Panc1 (cell line): ENCODE results near the gene NEUROD1. TPM values are rescaled to one million over a fixed set of nuclear protein-coding genes. Genes with fewer than 3 reads are reported as not detected.

Source experiments
- ATAC-seq: fragments of 200-7000 bp; cut with Tn5 transposase; 2 replicates; pipeline ENCODE4 v1.9.1; 2020; ENCODE audit warnings: mild to moderate bottlenecking, moderate library complexity
- BruUV-seq: library from RNA; stranded (reverse); fragments of 400-500 nt; replicated peaks from 2 replicates; lab custom pipeline; 2021; lab: Mats Ljungman, UMichigan
- CTCF ChIA-PET: fragments of 300-600 bp; sonication (Branson Sonifier 250); formaldehyde crosslinking; loops from one replicate; lab custom pipeline; 2022; ENCODE audit warnings: antibody characterized with exemption; lab: Charles Lee
- POLR2A ChIA-PET: fragments of 300-600 bp; sonication (Branson Sonifier 250); formaldehyde crosslinking; loops from one replicate; lab custom pipeline; 2022; ENCODE audit warnings: antibody characterized with exemption; lab: Charles Lee
- DNase-seq: peaks from one replicate; pipeline ENCODE4 v3.0.0-alpha.2; 2010; ENCODE audit warnings: low read depth, low spot score
- H3K27ac ChIP-seq: 2 replicates; pipeline ENCODE4 v1.5.1; 2011; ENCODE audit warnings: mild to moderate bottlenecking, low read length, inconsistent platforms
- H3K27me3 ChIP-seq: fragments of 200-500 bp; sonication (Bioruptor generic); 2 replicates; pipeline ENCODE4 v1.6.0; 2014; ENCODE audit warnings: low read length, inconsistent platforms; ENCODE audit not compliant: control insufficient read depth, insufficient read depth
- H3K36me3 ChIP-seq: fragments of 200-500 bp; sonication (Bioruptor generic); 2 replicates; pipeline ENCODE4 v1.5.1; 2014; ENCODE audit warnings: inconsistent platforms, mild to moderate bottlenecking, low read length, moderate library complexity; ENCODE audit not compliant: control insufficient read depth, insufficient read depth
- H3K4me1 ChIP-seq: 2 replicates; pipeline ENCODE4 v1.5.1; 2011; ENCODE audit warnings: inconsistent platforms, mild to moderate bottlenecking, low read length, moderate library complexity; ENCODE audit not compliant: control insufficient read depth, insufficient read depth
- H3K4me3 ChIP-seq, 2 experiments: 2 replicates each; pipeline ENCODE4 v1.5.1; 2011 to 2012; ENCODE audit warnings: low read depth in 2 of 2, low read length in 2 of 2, mild to moderate bottlenecking in 2 of 2, inconsistent platforms in 1 of 2, moderate library complexity in 1 of 2
- H3K9me3 ChIP-seq: fragments of 200-500 bp; sonication (Bioruptor generic); 2 replicates; pipeline ENCODE4 v1.5.1; 2014; ENCODE audit warnings: low read depth, mild to moderate bottlenecking, inconsistent platforms, low read length, moderate library complexity; ENCODE audit not compliant: control insufficient read depth, insufficient read depth
- CTCF ChIP-seq: fragments of 450-650 bp; IDR thresholded peaks from 2 replicates; pipeline ENCODE4 v1.5.1; 2017; ENCODE audit warnings: mild to moderate bottlenecking
- POLR2AphosphoS5 ChIP-seq: IDR thresholded peaks from 2 replicates; pipeline ENCODE4 v1.6.1; 2012; ENCODE audit warnings: mild to moderate bottlenecking, low read depth, low read length, moderate library complexity
- REST ChIP-seq, 2 experiments: IDR thresholded peaks; 2 replicates each; pipeline ENCODE4 v1.6.1; 2011 to 2012; ENCODE audit warnings: low read depth in 2 of 2, control low read depth in 1 of 2, low read length in 1 of 2, mild to moderate bottlenecking in 1 of 2, moderate library complexity in 1 of 2; ENCODE audit not compliant: insufficient read depth in 1 of 2
- SIN3A ChIP-seq: IDR thresholded peaks from 2 replicates; pipeline ENCODE4 v1.6.1; 2012; ENCODE audit warnings: low read depth, mild to moderate bottlenecking, low read length, moderate library complexity, borderline replicate concordance; ENCODE audit not compliant: insufficient read depth
- TCF7L2 ChIP-seq: IDR thresholded peaks from 2 replicates; pipeline ENCODE4 v1.6.1; 2011; ENCODE audit warnings: mild to moderate bottlenecking, low read depth, low read length, inconsistent platforms
- in situ Hi-C: cut with HindIII; loops from 2 replicates; pipeline ENCODE4 v1.10.0; 2016; ENCODE audit warnings: low sequenced_read_pairs, low pct_unique_long_range_greater_than_20kb
- intact Hi-C: fragments of 100-400 bp; cut with micrococcal nuclease; formaldehyde crosslinking; loops from one replicate; pipeline ENCODE4 v1.10.0; 2022; ENCODE audit not compliant: unreplicated experiment
- total RNA-seq: library from RNA; stranded (reverse); gene quantifications from one replicate; pipeline ENCODE4 v1.2.1, GENCODE V29; 2021; ENCODE audit not compliant: unreplicated experiment

Gene NEUROD1
- total RNA-seq, 1 experiment from 2014 or later, result not detected

GRCh38 chr2:181680937-181681811, 857 bp upstream of the NEUROD1 start:
- ATAC-seq (no peak), DNase-seq (no peak)
- in situ Hi-C loops, result no loop called here
- no peaks in the 10 kb centered on the region for H3K9me3 ChIP-seq
- ChIA-PET POLR2A (no interaction called here), CTCF (interaction anchor here (0.6 kb wide), 1 partner anchor 1558 kb away, joined by 3 read pairs; no protein-coding TSS in a partner anchor)
- intact Hi-C loops, result no loop called here
- no peaks in the 10 kb centered on the region for H3K36me3 ChIP-seq
- TF ChIP-seq CTCF (no peak), SIN3A (no peak), REST (IDR thresholded peaks at IDR 0.05; ENCODE audit: insufficient read depth in 1 of 2, low read depth in 2 of 2, low read length in 1 of 2) (no peak), TCF7L2 (no peak), POLR2AphosphoS5 (no peak)
- BruUV-seq, result no TSS peak
- no peak overlapping the region for H3K27ac ChIP-seq
- no peaks in the 10 kb centered on the region for H3K4me1 ChIP-seq
- H3K27me3 ChIP-seq, result peaks cover 14% of the 10 kb centered on the region
- H3K4me3 ChIP-seq, result peak overlapping the region in 1 of 2 experiments; percentile 39; a peak in 3 of 4 replicates

- DNase-seq, result no peak
- ATAC-seq, result no peak
- no peak overlapping the region for H3K27ac ChIP-seq
- H3K36me3 ChIP-seq, result no peaks in the 10 kb centered on the region
- H3K27me3 ChIP-seq, result peaks cover 20% of the 10 kb centered on the region
- TF ChIP-seq POLR2AphosphoS5, result no peak
- no peak for TF ChIP-seq CTCF
- no peak for TF ChIP-seq REST (IDR thresholded peaks at IDR 0.05; ENCODE audit: insufficient read depth in 1 of 2, low read depth in 2 of 2, low read length in 1 of 2)
- TF ChIP-seq TCF7L2, result no peak
- TF ChIP-seq SIN3A, result no peak
- BruUV-seq, result no TSS peak
- POLR2A ChIA-PET, result no interaction called here
- intact Hi-C loops (no loop called here), in situ Hi-C loops (no loop called here)
- CTCF ChIA-PET, result interaction anchor here (0.6 kb wide), 1 partner anchor 274 kb away, joined by 4 read pairs; no protein-coding TSS in a partner anchor
- no peak overlapping the region for H3K4me3 ChIP-seq
- H3K4me1 ChIP-seq, result no peaks in the 10 kb centered on the region
- H3K9me3 ChIP-seq, result no peaks in the 10 kb centered on the region
These were observed 755 bp downstream of the NEUROD1 start for GRCh38 chr2:181679544-181679979.
